NK-92 (cell line): ENCODE data around the gene KDSR.
"Not testable (repeated sequence)": the region's sequence is repeated elsewhere in the genome, so short reads cannot be mapped to it uniquely, and the experiment has no call there.

Experiments
- DNase-seq: peaks from one replicate; lab custom pipeline; 2025; ENCODE audit not compliant: unreplicated experiment; lab: John Stamatoyannopoulos, UW

Gene KDSR

GRCh38 chr18:63366213-63367052 is 573 bp downstream of the KDSR start:
- no peak for DNase-seq

DNA sequence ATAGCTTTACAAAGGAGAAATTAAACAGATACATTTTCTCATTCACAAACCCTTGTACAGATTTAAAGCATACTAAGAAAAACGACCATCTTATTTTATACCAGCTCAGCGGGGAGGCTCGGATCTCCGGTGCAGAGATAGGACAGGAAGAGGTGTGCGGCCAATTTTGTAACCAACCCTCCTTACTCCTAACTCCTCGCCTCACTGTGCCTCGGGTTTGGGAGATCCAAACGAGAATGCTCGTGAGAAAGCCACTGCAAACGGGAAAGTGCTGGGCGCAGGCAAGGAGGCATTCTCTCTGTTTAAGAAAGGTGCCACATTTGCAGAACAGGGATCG is 1.2 kb downstream of the KDSR start:
- DNase-seq, result no peak

GRCh38 chr18:63363951-63364350 is 3.1 kb downstream of the KDSR start:
- no peak for DNase-seq

- DNase-seq, result not testable (repeated sequence)
Observed at GRCh38 chr18:63363420-63363819, 3.6 kb downstream of the KDSR start.

- no peak for DNase-seq
Observed at GRCh38 chr18:63356272-63356896, 10.6 kb downstream of the KDSR start.

DNA sequence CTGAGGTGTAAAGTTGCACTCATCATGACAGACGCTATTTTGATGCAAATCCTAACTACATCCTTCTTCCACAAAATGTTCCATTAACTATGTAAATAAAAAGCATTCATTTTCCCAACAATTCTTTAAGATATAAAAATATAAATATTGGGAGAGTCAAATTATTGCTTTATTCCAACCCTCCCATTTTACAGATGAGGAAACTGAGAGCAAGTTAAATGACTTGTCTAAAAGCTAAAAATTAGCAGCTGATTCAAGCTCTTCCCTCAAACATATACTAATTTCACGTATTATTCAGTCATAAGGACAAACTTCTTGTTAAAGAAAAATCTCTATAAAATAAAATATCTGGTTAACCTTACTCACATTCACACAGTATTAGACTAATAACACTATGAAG is 16.8 kb downstream of the KDSR start:
- no peak for DNase-seq

DNA sequence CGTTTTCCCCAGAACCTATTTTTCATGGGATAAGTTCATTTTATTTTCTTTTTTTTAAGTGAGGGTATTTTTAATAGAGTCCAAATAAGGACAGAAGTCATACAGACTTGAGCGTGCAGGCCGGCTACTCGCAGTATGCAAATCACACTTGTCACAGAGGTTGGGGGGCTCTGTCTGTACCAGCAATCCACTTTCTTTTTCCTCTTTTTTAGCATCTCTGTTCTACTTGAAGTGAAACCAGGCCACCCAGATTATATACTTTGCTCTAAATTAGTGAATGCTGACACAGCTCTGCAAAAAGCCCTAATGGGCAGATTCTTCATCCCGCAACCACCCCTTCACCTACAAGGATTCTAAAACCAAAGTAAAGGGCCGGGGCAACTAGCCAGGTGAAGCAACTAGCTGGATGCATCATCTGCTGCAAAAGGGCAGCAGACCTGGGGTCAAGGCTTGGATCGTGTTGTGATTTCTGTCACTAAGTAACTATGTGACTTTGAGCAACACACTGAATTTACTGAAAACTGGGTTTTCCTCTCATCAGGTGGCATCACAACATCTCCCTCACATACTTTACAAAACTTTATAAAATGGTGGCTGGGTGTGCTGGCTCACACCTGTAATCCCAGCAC is 18.4 kb downstream of the KDSR start:
- no peak for DNase-seq

DNA sequence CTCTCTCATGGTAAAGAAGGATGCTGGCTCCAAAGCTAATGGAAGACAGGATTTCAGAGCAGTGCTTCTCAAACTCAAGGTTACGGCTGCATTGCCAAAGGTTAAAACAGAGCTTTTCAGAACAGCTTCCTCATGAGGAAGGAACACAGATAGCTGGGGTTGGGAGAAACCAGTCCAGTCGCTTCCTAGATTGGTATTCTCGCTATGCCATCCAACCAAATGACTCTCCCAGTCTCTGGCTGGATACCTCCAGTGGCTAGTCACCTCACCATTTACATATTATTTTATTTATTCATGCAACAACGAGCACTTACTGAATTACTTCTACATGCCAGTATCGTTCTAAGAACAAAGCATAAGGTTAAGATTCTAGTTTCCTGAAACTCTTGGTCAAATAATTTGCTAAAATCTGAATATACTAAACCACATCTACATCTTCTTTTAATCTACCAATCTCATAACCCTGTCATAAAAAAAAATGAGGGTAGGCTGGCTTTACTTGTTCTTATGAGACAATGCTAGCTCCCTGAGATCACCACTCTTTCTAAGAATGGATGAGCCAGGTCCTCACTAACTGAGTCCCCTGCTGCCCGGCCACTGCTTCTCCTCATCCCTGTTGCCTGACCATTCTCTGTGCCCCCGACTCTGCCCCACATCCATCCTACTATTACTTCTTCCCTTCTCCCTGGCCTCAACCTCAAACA is 20.4 kb downstream of the KDSR start:
- no peak for DNase-seq

DNA sequence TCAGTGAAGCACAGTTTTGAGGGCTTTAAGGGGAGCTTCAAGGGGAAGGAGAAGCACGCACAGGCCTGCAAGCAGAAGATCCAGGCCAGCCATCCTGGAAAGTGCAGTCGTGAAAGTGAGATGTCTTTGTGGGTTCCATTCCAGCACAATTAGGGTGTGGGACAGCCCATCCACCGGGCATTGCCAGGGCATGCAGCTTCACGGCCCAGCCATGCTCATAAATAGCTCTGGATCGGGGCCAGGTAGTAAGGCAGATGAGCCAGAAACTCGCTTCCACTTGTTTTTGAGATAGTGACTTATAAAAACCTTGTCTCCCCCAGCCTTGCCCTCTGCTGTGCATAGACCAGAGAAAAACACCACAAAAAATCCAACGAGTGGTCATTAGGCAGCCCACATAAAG is 21.0 kb downstream of the KDSR start:
- DNase-seq, result no peak

DNA sequence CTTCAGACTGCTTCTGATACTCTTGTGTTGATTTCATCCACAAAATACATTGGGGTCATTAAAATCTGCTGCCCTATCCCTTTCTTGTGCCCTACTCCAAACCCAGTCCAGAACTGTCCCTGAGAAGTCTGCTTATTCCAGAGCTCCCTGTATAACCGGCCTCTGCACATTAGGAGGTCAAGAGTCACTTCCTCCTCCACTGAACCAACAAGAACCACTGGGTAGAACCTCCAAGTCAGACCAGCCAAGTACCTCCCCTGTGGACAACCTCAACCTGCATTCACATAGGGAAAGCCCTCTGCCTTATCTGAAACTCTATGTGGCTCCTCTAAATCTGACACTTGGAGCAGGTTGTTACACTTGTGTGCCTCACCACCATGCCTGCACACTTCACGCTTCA is 22.1 kb downstream of the KDSR start:
- no peak for DNase-seq

GRCh38 chr18:63344263-63344662 is 22.7 kb downstream of the KDSR start:
- no peak for DNase-seq

DNA sequence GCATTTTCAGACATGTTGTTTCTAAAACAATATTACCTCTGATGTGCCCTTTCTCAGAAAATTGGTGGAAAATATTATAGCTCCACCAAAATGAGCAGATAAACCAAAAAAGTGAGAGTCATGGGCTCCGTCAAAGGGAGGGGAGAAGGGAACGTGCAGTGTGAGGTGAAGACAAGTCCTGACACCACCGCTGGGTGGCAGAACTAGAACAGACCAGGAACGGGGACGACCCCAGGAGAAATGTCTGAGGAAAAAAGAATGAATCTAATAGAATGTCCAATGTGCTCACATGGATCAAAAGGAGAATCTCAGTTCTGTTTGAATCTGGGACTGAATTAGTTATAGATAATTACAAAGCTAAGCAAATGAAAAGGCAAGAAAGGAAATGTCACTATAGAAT is 24.8 kb downstream of the KDSR start:
- no peak for DNase-seq

DNA sequence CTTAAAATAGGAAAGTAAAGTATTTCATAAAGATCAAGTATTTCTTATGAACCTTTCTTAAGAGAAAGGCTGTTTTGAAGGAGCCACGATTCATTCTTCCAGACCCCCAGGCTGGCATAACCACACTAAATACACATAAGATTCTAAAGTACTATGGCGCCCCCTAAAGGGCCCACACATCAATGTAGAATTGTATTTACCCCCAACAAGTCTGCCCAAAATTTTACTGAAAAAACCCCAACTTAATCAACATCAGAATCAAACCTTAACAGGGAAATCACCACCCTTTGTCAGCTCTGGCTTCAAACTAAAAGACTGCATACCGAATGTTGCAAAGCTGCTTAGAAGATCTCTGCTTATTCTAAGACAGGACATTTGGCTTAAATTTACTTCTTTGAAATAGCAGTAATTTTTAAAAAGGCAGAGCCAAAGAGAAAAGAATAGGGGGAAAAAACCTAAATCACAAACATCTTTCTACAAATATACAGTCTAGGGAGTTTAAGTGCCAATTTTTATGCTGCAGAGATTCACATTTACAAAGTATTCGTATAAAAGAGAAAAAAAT is 27.0 kb downstream of the KDSR start:
- no peak for DNase-seq

DNA sequence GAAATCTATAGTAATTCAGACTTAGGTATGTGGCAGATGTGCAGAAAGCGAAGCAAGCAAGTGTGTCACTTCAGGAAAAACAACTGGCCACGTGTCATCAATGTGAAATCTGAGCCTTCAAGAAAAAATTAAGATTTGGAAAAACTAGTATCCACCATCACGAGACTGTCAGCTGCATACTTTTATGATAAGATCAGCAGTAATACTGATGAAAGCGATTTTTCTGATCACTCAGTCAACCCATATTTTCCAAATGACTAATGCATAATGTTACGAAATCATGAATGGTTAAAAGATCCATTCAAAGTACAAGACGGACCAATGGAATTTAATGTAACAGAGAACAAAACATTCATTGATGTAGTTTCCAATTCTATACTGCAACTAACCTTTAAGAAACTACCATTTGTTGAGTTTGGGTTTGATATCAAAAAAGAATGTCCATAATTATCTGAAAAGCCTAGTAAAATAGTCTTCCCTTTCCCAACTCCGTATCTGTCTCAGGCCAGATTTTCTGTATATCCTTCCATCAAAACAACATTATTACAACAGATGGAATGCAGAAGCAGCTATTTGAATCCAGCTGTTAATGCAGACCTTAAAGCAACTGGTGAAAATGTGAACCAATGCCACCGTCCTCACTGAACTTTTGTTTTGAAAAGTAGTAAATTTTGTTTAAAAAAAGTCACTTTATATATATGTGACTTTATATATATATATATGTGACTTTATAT is 30.5 kb downstream of the KDSR start:
- no peak for DNase-seq

DNA sequence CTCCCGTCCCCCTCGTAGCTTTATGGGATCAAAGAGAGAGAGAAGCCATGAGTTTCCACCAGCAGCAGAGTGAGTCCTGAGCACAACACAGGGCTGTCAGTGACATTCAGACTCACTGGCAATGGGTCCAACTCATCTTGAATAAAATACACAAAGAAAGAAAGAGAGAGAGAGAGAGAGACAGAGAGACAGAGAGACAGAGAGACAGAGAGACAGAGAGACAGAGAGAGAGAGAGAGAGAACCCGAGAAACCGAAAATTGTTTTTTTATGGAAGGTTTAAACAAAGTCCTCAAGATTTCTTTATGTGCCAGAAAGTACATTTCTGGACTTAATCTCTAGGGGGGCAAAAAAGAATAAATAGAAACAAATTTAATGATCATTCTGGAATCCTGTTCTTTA is 35.9 kb downstream of the KDSR start:
- DNase-seq, result no peak

- DNase-seq, result no peak
Observed at GRCh38 chr18:63329431-63330145, 37.4 kb downstream of the KDSR start.

GRCh38 chr18:63326011-63326410 is 41.0 kb downstream of the KDSR start:
- DNase-seq, result no peak

DNA sequence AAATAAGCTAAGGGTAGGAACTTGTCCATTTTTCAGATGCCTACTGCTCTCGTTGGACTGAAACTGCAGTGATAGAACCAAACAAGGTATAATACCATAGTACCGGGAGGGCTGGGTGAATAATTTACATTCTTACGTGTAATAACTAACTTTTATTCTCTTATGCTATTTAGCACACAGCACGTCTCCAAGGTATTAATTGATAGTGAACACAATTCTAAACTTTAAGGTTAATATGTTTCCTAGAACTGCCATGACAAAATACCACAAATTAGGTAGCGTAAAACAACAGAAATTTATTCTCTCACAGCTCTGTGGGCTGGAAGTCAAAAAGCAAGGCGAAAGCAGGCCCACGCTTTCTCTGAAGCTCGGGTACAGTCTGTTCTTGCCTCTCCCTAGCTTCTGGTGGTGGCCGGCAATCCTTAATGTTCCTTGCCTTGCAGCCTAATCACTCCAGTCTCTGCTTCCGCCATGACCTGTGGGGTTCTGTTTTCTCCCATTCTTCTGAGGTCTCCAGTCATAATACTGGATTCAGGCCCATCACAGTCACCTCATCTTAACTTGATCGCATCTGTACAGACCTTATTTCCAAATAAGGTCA is 41.8 kb downstream of the KDSR start:
- no peak for DNase-seq

DNA sequence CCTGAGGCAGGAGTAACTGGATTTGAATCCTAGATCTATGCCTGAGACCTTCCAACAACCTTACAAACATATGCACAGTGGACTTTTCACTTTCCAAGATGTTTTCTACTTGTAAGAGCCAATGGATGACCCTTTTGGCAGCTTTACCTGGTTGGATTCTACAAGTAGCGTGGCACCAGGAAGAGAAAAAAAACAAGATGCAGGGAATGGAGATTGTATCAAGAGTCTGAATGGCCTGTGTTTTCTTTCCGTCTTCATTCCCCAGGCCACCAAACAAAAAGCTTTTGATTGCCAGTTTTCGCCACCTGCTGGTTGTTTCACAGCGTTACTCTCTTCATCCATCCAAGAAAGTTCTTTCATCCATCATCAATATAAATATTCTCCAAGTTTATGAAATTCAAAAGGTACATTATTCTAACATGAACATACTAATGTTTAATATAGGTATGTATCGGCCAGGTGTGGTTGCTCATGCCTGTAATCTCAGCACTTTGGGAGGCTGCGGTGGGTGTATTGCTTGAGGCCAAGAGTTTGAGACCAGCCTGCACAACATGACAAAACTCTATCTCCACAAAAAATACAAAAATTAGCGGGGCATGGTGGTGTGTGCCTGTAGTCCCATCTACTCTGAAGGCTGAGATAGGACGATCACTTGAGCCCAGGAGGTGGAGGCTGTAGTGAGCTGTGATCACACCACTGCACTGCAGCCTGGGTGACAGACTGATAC is 43.9 kb downstream of the KDSR start:
- DNase-seq, result no peak
